SK-N-SH (cell line): ENCODE data around the gene ANKRD31. TPM values are rescaled to one million over a fixed set of nuclear protein-coding genes. Genes with fewer than 3 reads are reported as not detected.

Source experiments
- CTCF ChIA-PET: fragments of 300-600, 350-600 bp; formaldehyde crosslinking; extraction: SDS; loops from one replicate; lab custom pipeline; 2021; lab: Yijun Ruan, JAX
- POLR2A ChIA-PET: fragments of 350-600 bp; sonication (Branson Sonifier 250); formaldehyde crosslinking; extraction: SDS; loops from one replicate; lab custom pipeline; 2020; ENCODE audit warnings: antibody characterized with exemption, inconsistent platforms; lab: Yijun Ruan, JAX
- DNase-seq: peaks from one replicate; pipeline ENCODE4 v3.0.0; 2012
- H2AFZ ChIP-seq: fragments of 200-600 bp; sonication (generic); 2 replicates; pipeline ENCODE4 v1.8.1; 2016; ENCODE audit warnings: antibody characterized with exemption, mild to moderate bottlenecking, low read depth
- H3F3A ChIP-seq: fragments of 200-600 bp; sonication (generic); replicated peaks from 2 replicates; pipeline ENCODE3; 2016; ENCODE audit warnings: antibody characterized with exemption, mild to moderate bottlenecking; ENCODE audit not compliant: insufficient read depth
- H3K27ac ChIP-seq, 2 experiments: fragments of 200-500 bp in 1 of 2; fragments of 200-600 bp in 1 of 2; sonication (Bioruptor generic) in 1 of 2; sonication (generic), shearing (Covaris generic) in 1 of 2; 2 replicates each; pipeline versions ENCODE4 v1.5.1 to v1.6.1; 2014 to 2016; ENCODE audit warnings: low read depth in 2 of 2, inconsistent platforms in 1 of 2, low read length in 1 of 2, mild to moderate bottlenecking in 1 of 2, mixed read lengths in 1 of 2
- H3K27me3 ChIP-seq: fragments of 200-600 bp; sonication (generic), shearing (Covaris generic); 2 replicates; pipeline ENCODE4 v1.6.1; 2016; ENCODE audit warnings: mixed run types; ENCODE audit not compliant: insufficient read depth
- H3K36me3 ChIP-seq, 2 experiments: fragments of 200-500 bp in 1 of 2; fragments of 200-600 bp in 1 of 2; sonication (Bioruptor generic) in 1 of 2; sonication (generic) in 1 of 2; replicated peaks in 1 of 2; 2 replicates each; pipeline versions ENCODE3 to v1.5.1; 2014 to 2016; ENCODE audit warnings: low read length in 1 of 2, mild to moderate bottlenecking in 1 of 2; ENCODE audit not compliant: insufficient read depth in 2 of 2, control insufficient read depth in 1 of 2
- H3K4me1 ChIP-seq, 2 experiments: fragments of 200-500 bp in 1 of 2; fragments of 200-600 bp in 1 of 2; sonication (Bioruptor generic) in 1 of 2; sonication (generic), shearing (Covaris generic) in 1 of 2; 2 replicates each; pipeline versions ENCODE4 v1.5.1 to v1.6.1; 2014 to 2016; ENCODE audit warnings: low read depth in 1 of 2, low read length in 1 of 2, mixed run types in 1 of 2; ENCODE audit not compliant: insufficient read depth in 2 of 2, control insufficient read depth in 1 of 2
- H3K4me2 ChIP-seq: fragments of 200-600 bp; sonication (generic), shearing (Covaris generic); 2 replicates; pipeline ENCODE4 v1.6.1; 2017; ENCODE audit warnings: mixed run types
- H3K4me3 ChIP-seq, 2 experiments: fragments of 200-500 bp in 1 of 2; fragments of 200-600 bp in 1 of 2; sonication (Bioruptor generic) in 1 of 2; sonication (generic), shearing (Covaris generic) in 1 of 2; 2 replicates each; pipeline versions ENCODE4 v1.5.1 to v1.8.1; 2014 to 2016; ENCODE audit warnings: low read depth in 2 of 2, inconsistent platforms in 1 of 2, low read length in 1 of 2, mild to moderate bottlenecking in 1 of 2, mixed read lengths in 1 of 2, moderate library complexity in 1 of 2
- H3K79me2 ChIP-seq: fragments of 200-600 bp; sonication (generic); 2 replicates; pipeline ENCODE4 v1.8.1; 2017; ENCODE audit warnings: mild to moderate bottlenecking; ENCODE audit not compliant: insufficient read depth
- H3K9ac ChIP-seq: fragments of 200-600 bp; sonication (generic); 2 replicates; pipeline ENCODE4 v1.6.1; 2017; ENCODE audit warnings: mixed run types
- H3K9me2 ChIP-seq: fragments of 200-600 bp; sonication (generic); 2 replicates; pipeline ENCODE4 v1.6.1; 2017; ENCODE audit warnings: mixed run types
- H3K9me3 ChIP-seq: fragments of 200-600 bp; sonication (generic); 2 replicates; pipeline ENCODE4 v1.6.1; 2017; ENCODE audit warnings: mixed run types, mild to moderate bottlenecking, moderate library complexity
- H4K20me1 ChIP-seq: fragments of 200-600 bp; sonication (generic); 2 replicates; pipeline ENCODE4 v1.6.1; 2017; ENCODE audit warnings: mild to moderate bottlenecking, mixed run types; ENCODE audit not compliant: insufficient read depth
- EZH2phosphoT487 ChIP-seq: fragments of 200-600 bp; sonication (generic); IDR thresholded peaks from 2 replicates; pipeline ENCODE4 v1.6.1; 2017; ENCODE audit warnings: low read depth, mixed run types, mild to moderate bottlenecking, antibody characterized with exemption, moderate library complexity, borderline replicate concordance
- FOXM1 ChIP-seq: IDR thresholded peaks from 2 replicates; pipeline ENCODE4 v1.4.0; 2012; ENCODE audit warnings: low read depth, mild to moderate bottlenecking
- GABPA ChIP-seq: IDR thresholded peaks from 2 replicates; pipeline ENCODE4 v1.4.0; 2012; ENCODE audit warnings: low read depth, mild to moderate bottlenecking
- MEF2A ChIP-seq: IDR thresholded peaks from 2 replicates; pipeline ENCODE4 v1.4.0; 2012; ENCODE audit warnings: low read depth, borderline replicate concordance
- RCOR1 ChIP-seq: fragments of 150-350 bp; IDR thresholded peaks from 2 replicates; pipeline ENCODE4 v1.6.1; 2017; ENCODE audit warnings: antibody characterized with exemption, low read length
- RXRA ChIP-seq: IDR thresholded peaks from 2 replicates; pipeline ENCODE4 v1.4.0; 2012; ENCODE audit warnings: low read depth, mild to moderate bottlenecking, borderline replicate concordance
- SIN3A ChIP-seq: IDR thresholded peaks from 2 replicates; pipeline ENCODE4 v1.6.1; 2012; ENCODE audit warnings: low read depth, mild to moderate bottlenecking, low read length, moderate library complexity, borderline replicate concordance
- TAF1 ChIP-seq: IDR thresholded peaks from 2 replicates; pipeline ENCODE4 v1.6.1; 2012; ENCODE audit warnings: low read depth, mild to moderate bottlenecking, low read length, moderate library complexity, borderline replicate concordance
- YY1 ChIP-seq: IDR thresholded peaks from 2 replicates; pipeline ENCODE4 v1.4.0; 2012; ENCODE audit warnings: low read depth, mild to moderate bottlenecking
- WGBS: methylation state at CpG from one replicate; pipeline ENCODE4 v1.1.6; 2017; ENCODE audit warnings: low lambda C conversion rate; 5-methylcytosine and 5-hydroxymethylcytosine counted together
- polyA plus RNA-seq, 3 experiments: library from polyadenylated mRNA; depleted of rRNA; stranded (reverse); fragments of >200 nt; gene quantifications; 2 replicates each; pipeline ENCODE4 v1.2.3, GENCODE V29; 2012
- TF ChIP-seq, protein P1 (sequence below): IDR thresholded peaks from 2 replicates; pipeline ENCODE4 v1.6.1; 2012; ENCODE audit warnings: mild to moderate bottlenecking, low read depth, low read length, moderate library complexity
- TF ChIP-seq, protein P2 (sequence below): fragments of 150-350 bp; IDR thresholded peaks from 2 replicates; pipeline ENCODE4 v1.6.1; 2016; ENCODE audit warnings: mild to moderate bottlenecking, low read depth, low read length
- TF ChIP-seq, protein P3 (sequence below): IDR thresholded peaks from 2 replicates; pipeline ENCODE4; 2012

Gene ANKRD31
- polyA plus RNA-seq, 1 of the 3 experiments (the other 2 are of a cell fraction): 0.05 TPM

DNA sequence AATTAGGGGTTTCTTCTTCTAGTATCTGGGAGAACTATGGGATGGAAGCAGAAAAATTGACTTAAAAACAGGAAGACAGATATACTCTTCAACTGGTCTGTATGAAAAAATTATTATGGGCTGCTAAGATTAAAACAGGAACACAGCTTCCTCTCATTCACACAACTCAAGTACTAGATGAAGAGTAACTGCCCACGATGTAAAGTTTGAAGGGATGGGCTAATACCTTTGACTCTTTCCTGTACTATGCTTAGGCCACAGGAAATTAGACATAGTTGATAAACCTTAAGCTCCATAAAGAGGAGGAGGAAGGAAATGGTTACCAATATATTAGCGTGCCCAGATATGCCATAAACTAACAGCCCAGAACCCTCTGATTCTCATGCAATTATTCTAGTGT is 88.6 kb downstream of the ANKRD31 start (continued):
- TF ChIP-seq RCOR1: no peak
- no peak for TF ChIP-seq FOXM1
- TF ChIP-seq, protein P1, sequence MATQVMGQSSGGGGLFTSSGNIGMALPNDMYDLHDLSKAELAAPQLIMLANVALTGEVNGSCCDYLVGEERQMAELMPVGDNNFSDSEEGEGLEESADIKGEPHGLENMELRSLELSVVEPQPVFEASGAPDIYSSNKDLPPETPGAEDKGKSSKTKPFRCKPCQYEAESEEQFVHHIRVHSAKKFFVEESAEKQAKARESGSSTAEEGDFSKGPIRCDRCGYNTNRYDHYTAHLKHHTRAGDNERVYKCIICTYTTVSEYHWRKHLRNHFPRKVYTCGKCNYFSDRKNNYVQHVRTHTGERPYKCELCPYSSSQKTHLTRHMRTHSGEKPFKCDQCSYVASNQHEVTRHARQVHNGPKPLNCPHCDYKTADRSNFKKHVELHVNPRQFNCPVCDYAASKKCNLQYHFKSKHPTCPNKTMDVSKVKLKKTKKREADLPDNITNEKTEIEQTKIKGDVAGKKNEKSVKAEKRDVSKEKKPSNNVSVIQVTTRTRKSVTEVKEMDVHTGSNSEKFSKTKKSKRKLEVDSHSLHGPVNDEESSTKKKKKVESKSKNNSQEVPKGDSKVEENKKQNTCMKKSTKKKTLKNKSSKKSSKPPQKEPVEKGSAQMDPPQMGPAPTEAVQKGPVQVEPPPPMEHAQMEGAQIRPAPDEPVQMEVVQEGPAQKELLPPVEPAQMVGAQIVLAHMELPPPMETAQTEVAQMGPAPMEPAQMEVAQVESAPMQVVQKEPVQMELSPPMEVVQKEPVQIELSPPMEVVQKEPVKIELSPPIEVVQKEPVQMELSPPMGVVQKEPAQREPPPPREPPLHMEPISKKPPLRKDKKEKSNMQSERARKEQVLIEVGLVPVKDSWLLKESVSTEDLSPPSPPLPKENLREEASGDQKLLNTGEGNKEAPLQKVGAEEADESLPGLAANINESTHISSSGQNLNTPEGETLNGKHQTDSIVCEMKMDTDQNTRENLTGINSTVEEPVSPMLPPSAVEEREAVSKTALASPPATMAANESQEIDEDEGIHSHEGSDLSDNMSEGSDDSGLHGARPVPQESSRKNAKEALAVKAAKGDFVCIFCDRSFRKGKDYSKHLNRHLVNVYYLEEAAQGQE: no peak

DNA sequence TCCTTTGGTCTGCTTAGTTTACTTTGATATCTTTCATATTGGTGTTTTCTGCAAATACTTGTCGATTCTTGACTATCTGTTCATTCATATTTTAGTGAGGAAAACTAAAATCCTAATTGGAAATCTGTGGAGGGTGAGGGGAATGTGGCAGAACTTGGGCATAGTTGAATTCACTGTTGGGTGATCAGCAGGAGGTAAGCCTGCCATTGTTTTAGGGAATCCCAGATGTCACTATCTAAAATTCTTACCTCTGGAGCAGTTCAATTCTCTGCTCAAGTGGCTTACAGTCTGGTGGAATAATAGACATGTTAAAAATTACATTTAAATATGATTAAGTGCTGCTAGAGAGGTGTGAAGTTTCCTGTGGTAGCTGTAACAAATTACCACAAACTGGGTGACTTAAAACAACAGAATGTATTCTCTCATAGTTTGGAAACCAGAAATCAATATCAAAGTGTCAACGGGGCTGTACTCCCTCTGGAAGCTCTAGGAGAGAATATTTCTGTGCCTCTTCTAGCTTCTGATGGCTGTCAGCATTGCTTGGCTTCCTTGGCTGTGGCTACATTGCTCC is 94.0 kb downstream of the ANKRD31 start:
- no peaks in the 10 kb centered on the region for H3F3A ChIP-seq
- no peaks in the 10 kb centered on the region for H3K9me3 ChIP-seq
- H3K27ac ChIP-seq: no peak overlapping the region
- no peaks in the 10 kb centered on the region; a peak in 1 of 4 replicates for H3K4me1 ChIP-seq
- POLR2A ChIA-PET: no interaction called here
- no peak overlapping the region for H2AFZ ChIP-seq
- no peaks in the 10 kb centered on the region for H3K79me2 ChIP-seq
- no peak overlapping the region for H3K4me2 ChIP-seq
- H3K4me3 ChIP-seq: no peak overlapping the region
- no peaks in the 10 kb centered on the region for H3K36me3 ChIP-seq
- no peak overlapping the region for H3K9ac ChIP-seq
- no peaks in the 10 kb centered on the region for H3K27me3 ChIP-seq
- H4K20me1 ChIP-seq: no peaks in the 10 kb centered on the region
- no peaks in the 10 kb centered on the region for H3K9me2 ChIP-seq
- no peak for DNase-seq
- CTCF ChIA-PET: no interaction called here
- TF ChIP-seq EZH2phosphoT487: no peak
- TF ChIP-seq RCOR1: no peak
- TF ChIP-seq TAF1: no peak
- WGBS: 2% methylated on average over 2 of the region's 2 CpGs

DNA sequence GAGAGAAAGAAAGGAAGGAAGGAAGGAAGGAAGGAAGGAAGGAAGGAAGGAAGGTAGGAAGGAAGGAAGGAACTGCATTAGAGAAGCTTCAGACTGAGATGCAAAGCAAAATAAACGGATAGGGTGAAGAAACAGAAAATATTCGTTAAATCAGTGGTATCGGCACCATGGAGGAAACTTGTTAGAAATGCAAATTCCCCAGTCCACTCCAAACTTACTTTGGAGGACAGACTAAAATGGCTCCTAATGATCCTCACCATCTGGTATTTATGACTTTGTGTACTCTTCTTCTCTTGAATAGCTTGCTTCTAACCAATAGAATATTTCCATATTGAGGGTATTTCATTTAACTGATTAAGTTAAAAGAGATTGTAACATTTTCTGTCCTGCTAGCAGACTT is 96.4 kb downstream of the ANKRD31 start:
- Histone ChIP-seq H3K36me3 (no peaks in the 10 kb centered on the region), H3K9me3 (no peaks in the 10 kb centered on the region), H3K9ac (no peak overlapping the region), H3K27me3 (no peaks in the 10 kb centered on the region), H3K4me3 (no peak overlapping the region), H3K4me2 (no peak overlapping the region), H4K20me1 (no peaks in the 10 kb centered on the region), H3K79me2 (no peaks in the 10 kb centered on the region), H2AFZ (no peak overlapping the region), H3K4me1 (no peaks in the 10 kb centered on the region; a peak in 1 of 4 replicates), H3K27ac (no peak overlapping the region), H3K9me2 (no peaks in the 10 kb centered on the region), H3F3A (no peaks in the 10 kb centered on the region)
- no peak for TF ChIP-seq FOXM1
- TF ChIP-seq, protein P2, sequence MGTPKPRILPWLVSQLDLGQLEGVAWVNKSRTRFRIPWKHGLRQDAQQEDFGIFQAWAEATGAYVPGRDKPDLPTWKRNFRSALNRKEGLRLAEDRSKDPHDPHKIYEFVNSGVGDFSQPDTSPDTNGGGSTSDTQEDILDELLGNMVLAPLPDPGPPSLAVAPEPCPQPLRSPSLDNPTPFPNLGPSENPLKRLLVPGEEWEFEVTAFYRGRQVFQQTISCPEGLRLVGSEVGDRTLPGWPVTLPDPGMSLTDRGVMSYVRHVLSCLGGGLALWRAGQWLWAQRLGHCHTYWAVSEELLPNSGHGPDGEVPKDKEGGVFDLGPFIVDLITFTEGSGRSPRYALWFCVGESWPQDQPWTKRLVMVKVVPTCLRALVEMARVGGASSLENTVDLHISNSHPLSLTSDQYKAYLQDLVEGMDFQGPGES: no peak
- TF ChIP-seq YY1: no peak
- TF ChIP-seq, protein P3, sequence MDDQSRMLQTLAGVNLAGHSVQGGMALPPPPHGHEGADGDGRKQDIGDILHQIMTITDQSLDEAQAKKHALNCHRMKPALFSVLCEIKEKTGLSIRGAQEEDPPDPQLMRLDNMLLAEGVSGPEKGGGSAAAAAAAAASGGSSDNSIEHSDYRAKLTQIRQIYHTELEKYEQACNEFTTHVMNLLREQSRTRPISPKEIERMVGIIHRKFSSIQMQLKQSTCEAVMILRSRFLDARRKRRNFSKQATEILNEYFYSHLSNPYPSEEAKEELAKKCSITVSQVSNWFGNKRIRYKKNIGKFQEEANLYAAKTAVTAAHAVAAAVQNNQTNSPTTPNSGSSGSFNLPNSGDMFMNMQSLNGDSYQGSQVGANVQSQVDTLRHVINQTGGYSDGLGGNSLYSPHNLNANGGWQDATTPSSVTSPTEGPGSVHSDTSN: no peak
- TF ChIP-seq RXRA: no peak
- no peak for TF ChIP-seq GABPA
- no peak for TF ChIP-seq MEF2A
- TF ChIP-seq SIN3A: no peak
- WGBS: 71% methylated on average over 3 of the region's 3 CpGs
- POLR2A ChIA-PET: no interaction called here
- CTCF ChIA-PET: no interaction called here
- no peak for DNase-seq
